Right lobe of liver (tissue), 4 donors: ENCODE results near the gene C9orf57.

Source experiments
- POLR2A ChIP-seq: fragments of 450-650 bp; IDR thresholded peaks from one replicate; pipeline ENCODE4 v1.6.1; 2017; ENCODE audit warnings: antibody characterized with exemption, mild to moderate bottlenecking
- TF ChIP-seq, protein P1 (sequence below), 4 donors: fragments of 200-600 bp in 3 of 4; fragments of 450-650 bp in 1 of 4; IDR thresholded peaks; one replicate each; pipeline versions ENCODE4 v1.5.1 to v1.8.0; 2016 to 2022; ENCODE audit warnings: antibody characterized with exemption in 4 of 4, mild to moderate bottlenecking in 2 of 4
- donor health status: DM: no; HTN: no; CAD: no.
- donor health status: DM: no; HTN: no; CAD: no.
- donor health status: DM: no; HTN: yes; CAD: no.

DNA sequence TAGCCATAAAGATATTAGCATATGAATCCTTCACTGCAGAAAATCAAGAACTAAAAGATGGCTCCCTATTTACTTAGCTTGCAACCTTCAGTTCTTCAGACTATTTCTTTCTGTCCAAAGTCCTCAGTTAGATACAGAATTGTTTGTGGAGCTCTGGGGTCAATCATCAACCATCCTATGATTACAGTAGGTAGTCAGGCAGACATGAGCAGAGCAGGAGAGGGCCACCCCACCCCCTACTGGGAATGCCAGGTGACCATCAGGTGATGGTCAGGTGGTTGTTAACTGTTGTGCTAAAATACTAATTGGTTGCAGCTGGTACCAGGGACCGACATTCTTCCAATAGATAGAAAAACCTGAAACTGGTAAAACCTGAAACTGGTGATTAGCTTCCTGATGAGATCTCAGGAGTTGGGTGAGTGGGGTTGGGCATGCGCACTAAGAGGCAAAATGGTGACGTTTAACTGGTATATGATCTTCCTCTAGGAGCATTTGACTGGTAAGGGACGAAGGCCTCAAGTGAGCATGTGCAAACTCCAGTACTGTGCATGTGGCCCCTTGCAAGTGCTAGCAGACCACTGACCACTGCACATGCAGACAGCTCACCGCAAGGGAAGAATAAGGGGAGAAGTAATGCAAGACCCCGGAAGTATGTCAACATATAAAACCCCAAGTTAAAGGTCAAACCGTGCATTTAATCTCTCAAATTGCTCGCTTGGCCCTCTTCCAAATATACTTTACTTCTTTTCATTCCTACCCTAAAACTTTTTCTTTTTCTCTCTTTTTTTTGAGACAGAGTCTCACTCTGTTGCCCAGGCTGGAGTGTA lies 13.6 kb downstream of the C9orf57 start:
- TF ChIP-seq, protein P1, sequence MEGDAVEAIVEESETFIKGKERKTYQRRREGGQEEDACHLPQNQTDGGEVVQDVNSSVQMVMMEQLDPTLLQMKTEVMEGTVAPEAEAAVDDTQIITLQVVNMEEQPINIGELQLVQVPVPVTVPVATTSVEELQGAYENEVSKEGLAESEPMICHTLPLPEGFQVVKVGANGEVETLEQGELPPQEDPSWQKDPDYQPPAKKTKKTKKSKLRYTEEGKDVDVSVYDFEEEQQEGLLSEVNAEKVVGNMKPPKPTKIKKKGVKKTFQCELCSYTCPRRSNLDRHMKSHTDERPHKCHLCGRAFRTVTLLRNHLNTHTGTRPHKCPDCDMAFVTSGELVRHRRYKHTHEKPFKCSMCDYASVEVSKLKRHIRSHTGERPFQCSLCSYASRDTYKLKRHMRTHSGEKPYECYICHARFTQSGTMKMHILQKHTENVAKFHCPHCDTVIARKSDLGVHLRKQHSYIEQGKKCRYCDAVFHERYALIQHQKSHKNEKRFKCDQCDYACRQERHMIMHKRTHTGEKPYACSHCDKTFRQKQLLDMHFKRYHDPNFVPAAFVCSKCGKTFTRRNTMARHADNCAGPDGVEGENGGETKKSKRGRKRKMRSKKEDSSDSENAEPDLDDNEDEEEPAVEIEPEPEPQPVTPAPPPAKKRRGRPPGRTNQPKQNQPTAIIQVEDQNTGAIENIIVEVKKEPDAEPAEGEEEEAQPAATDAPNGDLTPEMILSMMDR (IDR thresholded peaks at IDR 0.05): no peak
- no peak for TF ChIP-seq POLR2A
